Spleen (tissue), 11 donors: ENCODE data around the gene PRKCZ. TPM values are rescaled to one million over a fixed set of nuclear protein-coding genes. Genes with fewer than 3 reads are reported as not detected.

Experiments used
- DNase-seq: peaks from one replicate; pipeline ENCODE4 v3.0.0-alpha.2; 2020
- H3K27ac ChIP-seq, 8 donors: fragments of 200-600 bp; sonication (generic) in 7 of 8; 1 replicate in 4 of 8; 2 replicates in 4 of 8; pipeline versions ENCODE4 v1.5.0 to v1.8.0; 2016 to 2021; ENCODE audit warnings: inconsistent platforms in 4 of 8, mild to moderate bottlenecking in 4 of 8, moderate library complexity in 1 of 8
- H3K27me3 ChIP-seq, 7 donors: fragments of 200-600 bp; sonication (generic) in 6 of 7; replicated peaks in 1 of 7; 1 replicate in 4 of 7; 2 replicates in 3 of 7; pipeline versions ENCODE4 v1.5.0 to v1.8.0; 2016 to 2021; ENCODE audit warnings: inconsistent platforms in 3 of 7, mild to moderate bottlenecking in 1 of 7
- H3K36me3 ChIP-seq, 6 donors: fragments of 200-600 bp; sonication (generic) in 5 of 6; 1 replicate in 4 of 6; 2 replicates in 2 of 6; pipeline versions ENCODE4 v1.5.0 to v1.8.0; 2016 to 2021; ENCODE audit warnings: inconsistent platforms in 2 of 6
- H3K4me1 ChIP-seq, 6 donors: fragments of 200-600 bp; sonication (generic) in 5 of 6; 1 replicate in 3 of 6; 2 replicates in 3 of 6; pipeline versions ENCODE4 v1.5.0 to v1.8.0; 2016 to 2021; ENCODE audit warnings: inconsistent platforms in 3 of 6
- H3K4me3 ChIP-seq, 8 donors: fragments of 200-600 bp; sonication (generic) in 7 of 8; 1 replicate in 4 of 8; 2 replicates in 4 of 8; pipeline versions ENCODE4 v1.5.0 to v1.8.0; 2016 to 2021; ENCODE audit warnings: inconsistent platforms in 4 of 8, mild to moderate bottlenecking in 4 of 8, moderate library complexity in 2 of 8
- H3K9me3 ChIP-seq, 8 donors: fragments of 200-600 bp; sonication (generic) in 7 of 8; 1 replicate in 4 of 8; 2 replicates in 4 of 8; pipeline versions ENCODE4 v1.5.0 to v1.8.0; 2016 to 2021; ENCODE audit warnings: inconsistent platforms in 4 of 8
- CTCF ChIP-seq, 11 experiments: fragments of 200-600 bp in 7 of 11; fragments of 450-650 bp in 4 of 11; sonication (generic) in 4 of 11; IDR thresholded peaks in 8 of 11; conservative IDR thresholded peaks in 3 of 11; 1 replicate in 7 of 11; 2 replicates in 4 of 11; pipeline versions ENCODE4 v1.4.0 to v1.8.0; 2016 to 2021; ENCODE audit warnings: antibody characterized with exemption in 11 of 11, inconsistent platforms in 4 of 11, mild to moderate bottlenecking in 1 of 11
- POLR2A ChIP-seq, 3 donors: fragments of 450-650 bp; IDR thresholded peaks; one replicate each; pipeline ENCODE4 v1.5.1; 2017; ENCODE audit warnings: antibody characterized with exemption in 3 of 3, mild to moderate bottlenecking in 1 of 3
- POLR2AphosphoS5 ChIP-seq, 3 donors: sonication (generic); formaldehyde crosslinking; IDR thresholded peaks; one replicate each; pipeline ENCODE4 v1.5.1; 2017; ENCODE audit warnings: antibody characterized with exemption in 3 of 3
- WGBS, 5 donors: extraction: QIAGEN DNeasy Blood & Tissue Kit in 3 of 5; methylation state at CpG; one replicate each; pipeline versions ENCODE4 v1.1.5 to v1.1.7; 2013 to 2018; 5-methylcytosine and 5-hydroxymethylcytosine counted together
- intact Hi-C: fragments of 100-400 bp; cut with DNase I; formaldehyde crosslinking; loops from one replicate; pipeline ENCODE4 v1.15.0; 2023; ENCODE audit warnings: low total_unique reads
- polyA plus RNA-seq, 3 donors: library from polyadenylated mRNA; stranded (reverse); fragments of 200-250 nt; gene quantifications; one replicate each; pipeline ENCODE4 v1.2.1, GENCODE V29; 2013
- total RNA-seq, 7 donors: library from RNA; depleted of rRNA in 3 of 7; stranded (reverse); fragments of >200 nt in 3 of 7; fragmentation: NEBNext Ultra II Directional in 4 of 7; extraction: Animal tissue kit (Norgen Biotek cat#: 25700) in 4 of 7; gene quantifications; one replicate each; pipeline versions ENCODE4 v1.1.0 to v1.2.1, GENCODE V29; 2016 to 2021
- donor health status: healthy with polysubstance abuse.
- donor health status: DM: no; HTN: no; CAD: no; lungs with moderate emphysema.
- donor health status: DM: no; HTN: no; CAD: no.
- donor health status: Bipolar disorder and iron deficiency.
- donor health status: healthy.
- donor health status: DM: no; HTN: no; CAD: no.
- donor health status: DM: yes; HTN: yes; CAD: no.

The PRKCZ gene
- total and polyA plus RNA-seq, 10 donors, result 17.6 to 61.8 (median 34.0) TPM

GRCh38 chr1:2033165-2033564, 17.0 kb upstream of the PRKCZ start:
- peaks cover 0 to 42% (median 0%) of the 10 kb centered on the region in 7 donors for H3K27me3 ChIP-seq
- intact Hi-C loops, result no loop called here
- TF ChIP-seq POLR2AphosphoS5 (IDR thresholded peaks at IDR 0.05) (no peak), POLR2A (IDR thresholded peaks at IDR 0.05) (no peak), CTCF (IDR thresholded peaks at IDR 0.05 in 8 of 11, conservative IDR thresholded peaks at IDR 0.05 in 3 of 11) (no peak)
- 81 to 90% (median 85%) methylated on average over 11 to 13 of the region's 13 CpGs for WGBS, 5 donors
- H3K27ac ChIP-seq, result no peak overlapping the region
- H3K36me3 ChIP-seq, result no peaks in the 10 kb centered on the region
- peaks cover 0 to 19% (median 0%) of the 10 kb centered on the region in 6 donors for H3K4me1 ChIP-seq
- no peak for DNase-seq
- H3K4me3 ChIP-seq, result no peak overlapping the region
- H3K9me3 ChIP-seq, result peaks cover 0 to under 1% (median 0%) of the 10 kb centered on the region in 8 donors

GRCh38 chr1:2036287-2036686, 13.9 kb upstream of the PRKCZ start:
- Histone ChIP-seq H3K27me3 (peaks cover 0 to 32% (median 0%) of the 10 kb centered on the region in 7 donors), H3K4me3 (no peak overlapping the region), H3K4me1 (no peaks in the 10 kb centered on the region), H3K36me3 (no peaks in the 10 kb centered on the region), H3K9me3 (peaks cover 0 to 3% (median 0%) of the 10 kb centered on the region in 8 donors), H3K27ac (no peak overlapping the region)
- intact Hi-C loops, result no loop called here
- 81 to 89% (median 87%) methylated on average over 15 of the region's 15 CpGs for WGBS, 5 donors
- no peak for TF ChIP-seq POLR2AphosphoS5 (IDR thresholded peaks at IDR 0.05)
- no peak for TF ChIP-seq CTCF (IDR thresholded peaks at IDR 0.05 in 8 of 11, conservative IDR thresholded peaks at IDR 0.05 in 3 of 11)
- no peak for TF ChIP-seq POLR2A (IDR thresholded peaks at IDR 0.05)
- DNase-seq, result no peak

GRCh38 chr1:2037314-2037979, 12.8 kb upstream of the PRKCZ start:
- intact Hi-C loops, result no loop called here
- Histone ChIP-seq H3K27ac (no peak overlapping the region), H3K36me3 (no peaks in the 10 kb centered on the region), H3K4me3 (no peak overlapping the region), H3K27me3 (peaks cover 0 to 27% (median 0%) of the 10 kb centered on the region in 7 donors), H3K9me3 (peaks cover 0 to 3% (median 0%) of the 10 kb centered on the region in 8 donors), H3K4me1 (no peaks in the 10 kb centered on the region)
- no peak for DNase-seq
- WGBS, 5 donors, result 76 to 84% (median 82%) methylated on average over 18 of the region's 18 CpGs
- TF ChIP-seq POLR2AphosphoS5 (IDR thresholded peaks at IDR 0.05) (no peak), CTCF (IDR thresholded peaks at IDR 0.05 in 8 of 11, conservative IDR thresholded peaks at IDR 0.05 in 3 of 11) (no peak), POLR2A (IDR thresholded peaks at IDR 0.05) (no peak)

GRCh38 chr1:2038229-2038628, 12.0 kb upstream of the PRKCZ start:
- intact Hi-C loops, result no loop called here

More at GRCh38 chr1:2038229-2038628, 12.0 kb upstream of the PRKCZ start:
- H3K4me1 ChIP-seq, result no peaks in the 10 kb centered on the region
- no peak overlapping the region for H3K4me3 ChIP-seq
- no peak for DNase-seq
- 89 to 92% (median 91%) methylated on average over 8 of the region's 8 CpGs for WGBS, 5 donors
- TF ChIP-seq CTCF (IDR thresholded peaks at IDR 0.05 in 8 of 11, conservative IDR thresholded peaks at IDR 0.05 in 3 of 11), result no peak
- no peak for TF ChIP-seq POLR2AphosphoS5 (IDR thresholded peaks at IDR 0.05)
- no peak for TF ChIP-seq POLR2A (IDR thresholded peaks at IDR 0.05)
- H3K36me3 ChIP-seq, result no peaks in the 10 kb centered on the region
- peaks cover 0 to 3% (median 0%) of the 10 kb centered on the region in 8 donors for H3K9me3 ChIP-seq
- H3K27me3 ChIP-seq, result peaks cover 0 to 23% (median 0%) of the 10 kb centered on the region in 7 donors
- no peak overlapping the region for H3K27ac ChIP-seq
